Activated CD4-positive, alpha-beta T cell treated with anti-CD3 and anti-CD28 coated beads for 1 hour (primary cell): ENCODE measurements around the gene DNAJB9.

Experiments
- DNase-seq: peaks from one replicate; pipeline ENCODE4 v3.0.0-alpha.2; 2020

Gene DNAJB9

DNA sequence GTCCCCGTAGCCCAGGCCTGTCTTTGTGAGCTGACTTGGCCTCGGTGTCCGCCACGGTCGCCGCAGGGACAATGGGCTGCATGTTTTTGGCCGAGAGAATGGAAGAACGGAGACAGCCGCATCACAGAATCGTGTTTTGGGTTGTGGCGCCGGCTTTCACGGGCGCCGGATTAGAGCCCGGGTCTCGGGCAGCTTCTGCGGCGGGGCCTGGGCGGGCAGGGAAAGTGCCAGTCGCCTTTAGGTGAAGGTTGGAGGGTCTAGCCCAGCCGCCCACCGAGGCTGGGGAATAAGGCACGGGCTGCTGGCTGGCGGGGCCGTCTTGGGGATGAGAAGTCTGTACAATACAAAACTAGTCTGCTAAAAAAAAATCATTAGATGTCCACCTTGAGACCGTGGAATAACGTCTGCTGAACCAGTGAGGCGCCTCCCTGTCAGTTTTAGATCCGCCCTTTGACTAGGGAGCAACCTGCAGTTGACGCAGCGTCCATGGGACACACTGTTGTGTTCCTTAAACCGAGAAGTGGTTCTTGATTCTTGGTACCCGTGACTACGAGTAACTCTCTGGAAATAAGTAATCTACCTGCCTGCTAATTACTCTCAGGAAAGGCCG, 577 bp downstream of the DNAJB9 start:
- peak; percentile 19 for DNase-seq

DNA sequence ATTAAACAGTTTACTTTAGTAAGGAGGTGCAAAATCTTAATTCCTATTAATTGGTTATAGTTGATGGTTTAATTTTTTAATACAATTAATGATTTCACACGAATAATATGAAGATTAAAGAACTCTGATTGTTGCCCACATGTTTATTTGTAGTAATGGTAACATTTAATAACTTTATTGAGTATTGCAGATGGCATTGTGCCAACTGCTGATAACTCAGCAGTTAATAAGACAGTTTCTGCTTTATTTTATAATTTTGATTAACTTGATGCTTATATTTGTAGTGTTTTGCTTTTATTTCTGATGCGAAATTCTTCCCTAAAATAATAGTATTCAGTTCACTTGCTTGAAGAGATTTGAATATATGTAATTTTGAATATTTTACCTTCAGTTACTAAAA, 2.8 kb downstream of the DNAJB9 start:
- DNase-seq, result no peak

DNA sequence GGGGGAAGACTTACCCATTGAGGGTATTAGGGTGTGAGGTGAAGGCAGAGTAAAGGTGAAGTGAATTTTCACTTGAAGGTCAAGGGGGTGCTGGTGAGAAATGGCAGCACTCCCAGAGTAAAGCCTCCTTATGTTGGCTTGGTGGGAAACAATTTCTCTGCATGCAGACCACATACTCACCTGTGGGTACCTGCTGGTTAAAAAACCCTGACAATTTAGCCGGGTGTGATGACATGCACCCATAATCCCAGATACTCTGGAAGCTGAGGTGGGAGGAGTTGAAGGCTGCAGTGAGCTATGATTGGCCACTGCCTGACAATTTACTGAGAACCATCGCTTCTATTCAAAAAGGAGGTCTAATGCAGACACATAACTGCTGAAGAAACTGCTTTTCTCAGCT, 5.5 kb downstream of the DNAJB9 start:
- no peak for DNase-seq

DNA sequence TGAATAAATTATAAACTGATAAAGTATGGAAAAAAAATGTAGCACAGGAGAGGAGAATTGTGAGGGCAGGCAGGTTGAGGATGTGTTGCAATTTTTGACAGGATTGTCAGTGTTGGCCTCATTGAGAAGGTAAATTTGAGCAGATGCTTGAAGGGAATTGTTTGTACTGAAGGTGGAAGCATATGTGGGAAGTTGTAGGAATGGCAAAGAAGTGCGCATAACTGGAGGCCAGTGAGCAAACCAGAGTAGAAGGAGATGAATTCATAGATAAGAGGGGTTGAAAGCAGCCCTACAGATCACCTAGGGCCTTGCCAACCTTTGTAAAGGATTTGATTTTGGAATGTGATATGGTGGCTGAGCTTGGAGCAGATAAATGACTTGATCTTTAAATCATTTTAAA, 6.4 kb downstream of the DNAJB9 start:
- no peak for DNase-seq

DNA sequence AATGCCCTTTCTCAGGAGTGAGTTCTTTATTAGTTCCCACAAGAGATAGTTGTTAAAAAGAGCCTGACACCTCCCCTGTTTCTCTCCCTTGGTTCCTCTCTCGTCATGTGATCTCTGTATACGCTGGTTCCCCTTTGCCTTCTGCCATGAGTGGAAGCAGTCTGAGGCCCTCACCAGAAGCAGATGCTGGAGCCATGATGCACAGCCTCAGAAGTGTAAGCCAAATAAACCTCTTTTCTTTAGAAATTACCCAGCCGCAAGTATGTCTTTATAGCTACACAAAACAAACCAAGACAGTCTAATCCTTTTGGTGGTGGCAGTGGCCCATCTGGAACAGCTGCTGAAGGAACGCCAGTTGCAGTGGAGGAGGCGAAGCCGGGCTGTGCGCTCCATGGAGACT, 9.3 kb downstream of the DNAJB9 start:
- no peak for DNase-seq

DNA sequence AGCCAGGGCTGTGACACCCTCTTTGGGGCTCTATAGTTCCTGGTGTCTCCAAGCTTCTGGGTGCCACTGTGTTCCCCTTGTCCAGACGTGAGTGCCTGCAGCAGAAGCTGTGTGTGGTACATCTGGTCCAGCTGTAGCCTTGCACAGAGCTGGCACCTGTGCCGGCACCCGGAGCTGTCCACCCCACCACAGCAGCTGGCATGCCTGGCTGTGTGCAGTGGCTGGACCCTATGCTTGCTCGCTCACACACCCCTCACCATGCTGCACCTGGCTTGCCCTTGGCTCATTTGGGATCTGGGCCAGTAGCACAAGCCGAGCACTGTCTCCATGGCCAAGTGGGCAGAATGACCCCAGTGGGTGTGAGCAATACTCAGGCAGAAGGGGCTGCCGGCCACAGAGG, 10.6 kb downstream of the DNAJB9 start:
- DNase-seq, result no peak

DNA sequence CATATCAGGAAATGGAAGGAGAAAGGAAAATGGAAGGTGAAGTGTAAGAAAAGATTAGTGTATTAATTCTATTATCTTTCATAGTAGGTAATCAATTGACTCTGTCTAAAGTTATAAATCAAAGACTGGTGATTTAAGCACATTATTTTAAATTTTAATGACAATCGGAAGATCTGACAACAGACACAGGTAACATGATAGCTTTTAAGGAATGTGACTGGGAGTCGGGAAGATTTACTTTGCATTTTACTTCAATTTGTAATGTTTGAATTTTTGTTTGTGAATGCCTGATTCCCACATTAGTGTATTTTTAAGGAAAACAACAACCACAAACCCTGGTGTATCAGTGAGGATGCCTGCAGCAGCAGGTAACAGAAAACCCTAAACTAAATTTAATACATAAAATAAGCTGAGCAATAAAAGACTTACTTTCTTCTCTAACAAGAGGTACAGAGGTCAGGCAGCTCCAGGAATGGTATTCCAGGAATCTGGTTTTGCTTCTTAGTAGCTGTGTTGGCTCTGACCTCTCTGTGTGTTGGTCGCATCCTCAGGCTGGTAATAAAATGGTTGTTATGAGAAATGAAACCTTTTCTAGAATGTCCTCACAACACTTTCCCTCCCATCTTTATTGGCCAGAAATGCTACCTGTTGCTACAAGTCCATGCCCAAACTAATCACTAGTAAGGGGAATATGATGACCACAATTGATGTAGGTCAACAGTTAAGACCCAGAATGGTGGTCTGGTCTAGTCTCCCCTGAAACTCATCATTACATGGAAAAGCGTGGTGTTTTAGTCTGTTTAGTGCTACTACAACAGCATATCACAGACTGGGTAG, 12.2 kb downstream of the DNAJB9 start:
- DNase-seq, result no peak

DNA sequence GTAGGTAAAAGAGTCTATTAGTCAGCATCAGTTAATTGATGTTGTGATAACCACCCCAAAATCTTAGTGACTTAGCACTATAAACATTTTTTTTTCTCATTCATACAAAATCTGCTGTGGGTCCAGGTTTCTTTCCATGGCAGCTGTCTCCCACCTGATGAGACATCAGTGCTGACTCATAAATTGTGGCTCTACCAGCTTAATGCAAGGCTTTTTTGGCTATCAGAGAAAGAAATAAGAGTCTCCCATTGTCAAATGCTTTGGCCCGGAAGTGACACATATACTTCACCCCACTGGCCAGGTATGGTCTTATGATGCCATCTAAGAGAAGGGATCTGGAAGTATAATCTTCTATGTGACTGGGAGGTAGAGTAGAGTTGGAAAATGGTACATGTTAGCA, 14.5 kb downstream of the DNAJB9 start:
- DNase-seq, result no peak

DNA sequence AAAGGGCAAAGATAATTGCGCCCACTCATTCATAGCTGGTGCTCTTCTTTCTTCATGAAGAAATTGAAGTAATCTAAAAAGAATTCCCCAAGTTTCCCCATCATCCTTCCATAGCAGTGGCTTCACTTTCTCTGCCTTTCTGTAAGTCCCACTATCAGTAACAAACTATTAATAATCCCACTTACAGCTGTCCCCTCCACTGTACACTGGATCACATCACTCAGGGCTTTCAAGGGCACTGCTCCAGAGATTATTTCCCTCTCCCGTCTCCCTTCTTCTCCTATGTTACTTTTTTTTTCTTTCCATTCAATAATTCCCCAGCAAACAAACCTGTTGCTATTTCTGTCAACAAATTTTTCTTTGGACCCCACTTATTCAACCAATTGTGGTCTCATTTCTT, 16.2 kb downstream of the DNAJB9 start:
- no peak for DNase-seq

DNA sequence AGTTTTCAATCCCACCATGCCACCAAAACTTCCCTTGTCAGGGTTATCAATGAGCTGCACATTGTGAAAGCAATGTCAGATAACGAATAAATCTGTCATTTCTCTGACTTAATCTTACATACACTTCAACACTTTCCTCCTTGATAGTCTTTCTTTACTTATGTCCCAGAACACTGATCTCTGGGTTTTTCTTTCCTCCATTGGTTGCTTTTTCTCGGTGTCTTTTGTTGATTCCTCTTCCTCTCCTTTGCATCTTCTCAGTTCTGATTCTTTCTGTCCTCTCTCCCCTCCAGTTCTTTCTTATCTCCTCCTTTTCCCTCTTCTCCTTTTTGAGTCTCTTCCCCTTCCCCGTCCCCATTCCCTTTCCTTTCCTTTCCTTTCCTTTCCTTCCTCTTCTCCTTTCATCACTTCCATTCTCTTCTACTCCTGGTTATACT, 16.6 kb downstream of the DNAJB9 start:
- DNase-seq, result no peak

DNA sequence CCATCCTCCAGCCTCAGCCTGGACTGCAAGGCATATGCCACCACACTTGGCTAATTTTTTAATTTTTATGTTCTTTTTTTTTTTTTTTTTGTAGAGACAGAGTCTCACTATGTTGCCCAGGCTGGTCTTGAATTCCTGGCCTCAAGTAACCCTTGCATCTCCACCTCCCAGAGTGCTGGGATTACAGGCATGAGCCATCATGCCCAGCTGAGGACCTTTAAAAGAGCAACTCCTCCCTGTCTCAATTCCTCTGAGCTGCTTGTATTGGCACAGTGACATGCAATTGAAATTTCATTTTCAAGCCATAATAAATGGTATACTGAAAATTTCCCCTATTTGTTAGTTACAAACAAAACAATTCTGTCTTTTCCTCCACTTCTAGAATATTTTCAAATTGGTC, 19.5 kb downstream of the DNAJB9 start:
- no peak for DNase-seq

DNA sequence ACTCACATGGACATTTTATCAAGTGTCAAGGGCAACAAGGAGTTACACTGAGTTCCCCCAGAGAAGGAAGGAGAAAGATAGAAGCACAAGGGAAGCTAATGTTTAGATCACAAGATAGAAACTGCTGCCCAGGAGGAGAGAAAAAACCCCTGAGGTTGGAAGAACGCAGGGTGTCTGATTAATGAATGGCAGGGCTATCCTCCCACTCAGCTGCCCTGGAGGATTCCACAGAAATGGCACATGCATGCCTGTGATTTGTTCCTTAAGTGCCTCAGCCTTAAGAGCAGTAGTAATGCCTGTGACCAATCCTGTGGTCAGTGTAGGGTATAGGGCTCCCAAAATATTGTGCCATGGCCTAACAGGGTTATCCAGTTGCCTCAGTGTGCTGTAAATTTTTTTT, 20.2 kb downstream of the DNAJB9 start:
- DNase-seq, result no peak

DNA sequence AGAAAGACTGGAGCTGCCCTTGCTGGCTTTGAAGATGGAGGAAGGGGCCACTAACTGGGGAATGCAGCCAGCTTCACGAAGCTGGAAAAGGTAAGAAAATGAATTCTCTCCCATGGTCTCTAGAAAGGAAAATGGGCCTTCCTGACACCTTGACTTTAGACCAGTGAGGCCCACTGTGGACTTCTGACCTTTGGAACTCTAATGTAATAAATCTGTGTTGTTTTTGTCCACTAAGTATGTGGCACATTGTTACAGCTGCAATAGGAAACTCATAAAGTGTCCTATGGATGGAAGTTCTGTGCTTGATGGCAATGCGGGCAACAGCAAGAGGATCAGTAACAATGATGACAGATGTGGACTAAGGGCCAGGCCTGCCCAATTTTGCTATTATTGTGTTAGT, 20.9 kb downstream of the DNAJB9 start:
- DNase-seq, result no peak

DNA sequence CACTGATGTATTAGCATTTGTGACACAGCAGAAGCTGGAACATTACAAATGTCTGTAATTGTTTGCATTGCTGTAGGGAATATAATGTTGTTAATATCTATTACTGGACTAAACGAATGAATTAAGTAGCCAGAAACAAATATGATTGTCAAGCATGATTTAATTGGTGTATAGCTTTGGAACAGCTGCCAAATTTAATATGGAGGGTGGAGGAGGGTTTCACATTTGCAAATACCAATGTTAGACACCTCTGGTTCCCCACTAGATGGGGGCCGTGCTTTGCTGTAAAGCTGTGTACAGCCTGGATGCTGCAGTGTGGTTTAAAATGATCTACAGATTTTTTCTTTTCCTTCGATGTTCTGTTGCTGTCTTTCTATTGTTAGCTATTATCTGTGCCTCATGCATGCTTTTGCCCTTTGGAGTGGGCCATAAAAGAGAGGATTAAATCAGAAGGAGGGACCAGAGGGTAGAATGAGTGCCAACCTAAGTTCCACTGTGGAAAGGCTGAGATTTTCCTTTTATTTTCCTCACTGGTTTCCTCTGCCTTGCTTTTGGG, 23.1 kb downstream of the DNAJB9 start:
- DNase-seq, result no peak

DNA sequence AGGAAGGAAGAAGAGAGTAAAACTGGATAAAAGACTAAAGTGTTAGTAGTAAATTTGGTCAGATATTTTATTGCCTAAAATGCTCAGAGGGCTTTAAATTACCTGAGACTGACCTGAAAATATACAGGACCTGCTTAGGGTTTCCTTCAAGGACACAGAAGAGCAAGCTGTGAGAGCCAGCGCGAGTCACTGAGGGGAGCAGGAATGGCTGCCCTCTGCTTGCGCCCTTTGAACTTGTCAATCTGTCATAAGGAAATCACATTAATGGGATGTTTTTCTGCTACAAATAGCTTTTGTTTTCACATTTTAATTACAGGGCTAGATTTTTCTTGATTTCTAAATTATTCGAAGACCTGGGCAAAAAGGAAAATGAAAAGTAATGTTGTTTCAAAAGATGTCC, 26.9 kb downstream of the DNAJB9 start:
- DNase-seq, result no peak

DNA sequence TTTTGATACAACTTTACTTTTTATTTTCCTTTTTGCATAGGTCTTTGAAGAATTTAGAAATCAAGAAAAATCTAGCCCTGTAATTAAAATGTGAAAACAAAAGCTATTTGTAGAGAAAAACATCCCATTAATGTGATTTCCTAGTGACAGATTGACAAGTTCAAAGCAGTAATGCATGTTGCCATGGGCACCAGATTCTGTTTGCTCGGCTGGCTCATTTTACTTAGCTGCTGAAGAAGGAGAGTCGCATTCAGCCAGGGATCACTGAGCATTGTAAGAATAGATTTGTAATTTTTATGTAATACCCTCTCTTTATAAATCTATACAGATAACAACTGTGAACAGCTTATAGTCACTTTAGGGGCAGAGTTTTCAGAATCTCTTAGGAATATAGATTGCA, 28.5 kb downstream of the DNAJB9 start:
- no peak for DNase-seq

DNA sequence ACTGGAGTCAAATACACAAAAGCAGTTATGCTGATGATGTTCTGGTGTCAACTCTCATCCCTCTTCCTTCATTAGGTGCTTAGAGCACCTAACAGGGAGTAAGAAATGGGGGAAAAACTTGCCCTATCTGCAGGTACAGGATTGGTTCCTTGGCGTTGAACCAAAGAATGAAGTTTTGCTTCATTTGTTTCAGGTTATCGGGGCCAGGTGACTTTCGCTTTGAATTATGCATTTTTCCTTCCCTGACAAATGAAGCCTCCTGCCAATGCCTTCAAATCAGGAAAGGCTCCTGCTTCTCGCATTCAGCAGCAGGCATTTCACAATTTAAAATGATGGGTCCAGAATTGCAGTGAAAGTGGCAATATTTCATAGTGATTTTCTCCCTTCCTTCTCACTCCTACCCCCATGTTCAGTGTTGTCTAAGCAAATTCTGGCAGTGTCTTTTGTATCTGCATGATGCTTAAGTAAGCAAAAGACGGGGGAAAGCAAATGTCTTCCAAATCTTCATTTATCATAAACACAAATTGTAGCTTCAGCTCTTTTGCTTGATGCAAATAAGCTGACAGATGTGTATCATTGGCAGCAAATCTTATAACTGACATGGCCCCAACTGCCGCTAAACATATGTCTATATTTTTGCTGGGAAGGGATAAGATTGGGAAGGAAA, 29.4 kb downstream of the DNAJB9 start:
- no peak for DNase-seq

DNA sequence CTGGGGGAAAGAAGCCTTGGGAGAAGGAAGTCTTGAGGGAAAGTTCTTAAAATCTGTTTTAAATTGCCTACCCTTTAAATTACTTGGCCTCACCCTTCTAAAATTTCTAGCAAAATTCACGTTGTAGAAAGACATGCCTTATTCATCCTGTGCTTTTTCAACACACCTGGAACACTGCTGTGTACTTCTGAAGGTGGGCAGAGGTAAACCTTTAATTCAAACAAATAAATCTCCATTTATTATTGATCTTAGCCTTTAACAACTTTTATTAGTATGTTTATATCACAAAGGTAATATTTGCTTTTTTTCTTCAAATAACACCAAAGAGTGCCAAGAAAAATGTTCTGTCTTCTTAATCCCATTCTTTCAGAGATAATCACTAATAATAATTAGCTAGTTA, 30.7 kb downstream of the DNAJB9 start:
- no peak for DNase-seq

DNA sequence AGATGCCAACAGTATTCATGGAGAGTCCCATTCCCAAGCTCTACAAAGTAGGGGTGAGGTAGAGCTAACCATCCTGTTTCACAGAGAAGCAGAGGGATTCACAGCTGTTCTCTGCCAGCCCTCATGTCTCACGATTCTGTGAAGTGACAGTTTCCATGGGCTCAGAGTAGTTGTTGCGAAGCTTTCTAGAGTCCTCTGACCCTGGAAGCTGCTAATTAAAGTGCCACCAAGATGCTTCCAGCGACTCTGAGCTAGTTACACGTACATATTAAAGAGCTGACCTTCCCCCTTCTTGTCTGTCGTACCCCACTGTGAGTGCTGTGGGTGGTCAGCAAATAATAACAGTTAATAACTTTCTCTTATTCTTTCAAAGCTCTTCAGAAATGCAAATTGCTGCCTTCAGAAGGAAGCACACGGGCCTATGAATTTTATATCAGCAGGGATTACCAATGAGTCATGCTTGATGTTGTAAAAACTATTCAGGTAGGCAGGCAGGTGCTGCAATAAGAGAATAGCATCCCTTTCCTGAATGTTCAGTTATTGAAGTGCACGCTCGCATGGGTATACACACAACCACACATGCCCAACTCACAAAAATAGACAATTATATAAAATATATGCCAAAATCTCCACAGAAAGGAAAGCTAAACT, 34.1 kb downstream of the DNAJB9 start:
- DNase-seq, result no peak

DNA sequence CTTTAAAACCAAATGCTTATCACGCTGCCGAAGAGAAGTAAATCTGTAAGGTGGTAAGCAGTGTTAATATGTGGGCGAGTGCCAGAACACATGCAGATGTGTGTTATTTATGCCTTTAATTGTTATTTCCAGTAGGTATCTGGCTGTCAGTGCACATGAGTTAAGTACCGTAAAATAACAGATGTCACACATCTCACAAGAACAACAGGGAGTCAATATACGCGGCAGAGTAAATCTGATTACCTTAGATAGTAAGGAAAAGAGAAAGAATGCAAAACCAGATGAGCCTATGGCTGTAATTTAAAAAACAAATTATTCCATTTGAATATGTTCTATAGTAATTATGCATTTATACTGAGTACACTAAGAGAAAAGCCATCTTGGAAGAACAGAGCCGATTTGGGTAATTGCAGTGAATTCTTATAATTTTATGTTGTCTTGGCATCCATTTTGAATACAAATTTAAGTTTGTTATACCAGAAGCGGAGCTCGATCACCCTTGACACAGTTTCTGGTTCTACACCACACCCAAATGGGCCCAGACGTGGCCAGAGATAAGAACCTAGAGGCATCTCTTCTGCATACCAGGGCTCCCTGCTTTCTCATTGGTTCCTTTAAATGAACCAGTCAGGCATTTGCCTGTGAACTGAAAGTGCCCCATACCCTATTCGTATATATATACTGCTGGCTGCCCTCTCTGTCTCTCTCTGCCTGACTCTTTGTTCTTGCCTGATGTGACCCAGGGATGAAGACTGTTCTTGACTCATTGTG, 34.8 kb downstream of the DNAJB9 start:
- no peak for DNase-seq

DNA sequence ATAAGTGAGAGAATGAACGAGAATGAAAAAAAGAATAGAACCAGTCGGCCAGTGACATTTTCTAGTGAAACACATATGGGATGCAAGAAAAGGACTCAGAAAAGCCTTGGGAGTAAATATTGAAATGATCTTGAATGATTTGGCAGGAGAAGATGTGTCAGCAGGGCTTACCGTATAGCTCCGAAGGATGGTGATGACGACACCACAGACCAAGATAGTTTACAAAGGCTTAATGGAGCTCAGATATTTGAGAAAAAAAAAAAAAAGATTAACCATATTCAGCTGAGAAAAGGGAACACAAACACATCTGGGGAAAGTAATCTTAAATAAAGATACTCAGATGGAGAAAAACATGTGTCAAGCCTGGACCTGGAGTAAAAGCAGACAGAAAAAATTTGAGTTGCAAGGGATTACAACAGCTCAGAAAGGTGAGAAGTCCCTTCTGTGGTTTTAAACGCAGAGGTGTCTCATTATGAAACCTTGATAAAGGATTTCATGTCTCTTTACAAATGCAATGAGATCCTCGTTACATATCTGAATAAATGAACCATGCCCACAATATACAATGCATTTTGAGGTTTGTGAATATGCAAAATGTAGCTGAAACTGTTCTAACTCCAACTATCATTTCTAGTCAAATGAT, 36.0 kb downstream of the DNAJB9 start:
- DNase-seq, result no peak

DNA sequence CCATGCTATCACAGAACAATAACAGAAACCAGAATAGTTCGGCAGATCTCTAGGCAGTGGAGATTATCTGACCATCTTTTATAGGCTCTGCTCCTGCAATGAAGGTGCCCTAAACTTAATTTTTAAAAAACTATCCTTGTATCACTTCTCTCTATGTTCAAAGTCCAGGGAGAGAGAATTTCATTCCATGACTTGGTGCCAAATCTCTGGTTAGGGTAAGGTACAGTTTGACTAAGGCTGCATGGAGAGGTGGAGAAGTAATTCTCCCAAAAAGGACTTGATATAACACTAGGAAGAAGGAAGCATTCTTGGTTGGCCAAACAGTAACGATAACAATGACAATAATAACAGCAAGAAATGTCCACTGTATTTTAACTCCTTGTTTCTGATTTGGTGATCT, 40.0 kb downstream of the DNAJB9 start:
- no peak for DNase-seq
